DMS114 treated with DMSO at 0.1 percent for 48 hours (cell line): ENCODE data around the gene TENM3.

ENCODE experiments used
- DNase-seq: peaks from one replicate; lab custom pipeline; 2025; ENCODE audit not compliant: unreplicated experiment; lab: John Stamatoyannopoulos, UW

Gene TENM3

DNA sequence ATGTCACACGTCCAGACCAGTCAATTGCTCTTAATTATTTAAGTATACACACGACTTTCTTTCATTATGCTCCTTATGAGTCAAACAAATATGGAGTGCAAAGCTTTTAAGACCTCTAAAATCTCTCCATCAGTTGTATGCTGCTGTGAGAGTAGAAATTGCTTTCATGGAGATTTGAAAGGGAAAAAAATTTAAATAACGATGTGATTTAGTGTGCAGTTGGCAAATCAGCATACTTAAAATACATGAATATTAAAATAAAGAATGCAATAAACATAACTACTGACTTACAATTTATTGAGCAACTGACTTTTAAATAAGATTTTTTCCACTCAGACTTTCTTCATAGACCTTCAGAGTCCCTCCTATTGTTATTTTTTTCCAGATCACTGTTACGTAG lies 9.0 kb downstream of the TENM3 start:
- no peak for DNase-seq

DNA sequence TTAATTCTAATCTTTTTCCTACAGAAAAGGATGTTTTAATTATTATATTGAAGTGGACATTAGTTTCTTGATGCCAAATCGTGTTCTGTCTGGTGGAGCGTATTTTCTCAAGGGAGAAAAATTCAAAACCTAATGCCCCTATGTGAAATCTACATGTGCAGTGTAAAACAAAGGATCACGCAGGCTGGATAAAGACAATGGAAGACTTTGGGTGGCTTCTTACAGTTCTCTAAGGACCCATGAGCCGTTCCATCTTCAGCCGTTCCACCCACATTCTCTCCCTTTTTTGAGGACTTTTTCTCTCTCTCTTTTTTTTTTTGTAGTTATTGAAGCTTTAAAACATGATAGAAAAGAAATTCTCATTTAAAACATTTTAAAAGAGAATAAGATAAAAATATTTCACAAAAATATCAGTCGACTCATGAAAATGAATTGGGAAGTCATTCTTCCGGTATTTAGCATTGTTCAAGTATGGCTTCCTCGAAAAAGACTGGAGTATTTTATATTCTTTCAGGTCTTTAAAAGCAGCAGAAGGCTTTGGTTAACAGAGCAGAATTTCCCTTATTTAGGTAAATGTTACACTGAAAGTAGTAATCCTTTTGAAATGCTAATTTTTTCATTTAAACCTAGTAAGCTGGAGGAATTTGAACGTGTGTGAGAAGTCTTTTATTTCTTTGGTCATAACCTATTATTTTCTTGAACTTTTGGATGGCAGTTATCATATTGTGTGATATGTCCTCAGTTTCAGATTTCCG lies 11.0 kb downstream of the TENM3 start:
- no peak for DNase-seq

DNA sequence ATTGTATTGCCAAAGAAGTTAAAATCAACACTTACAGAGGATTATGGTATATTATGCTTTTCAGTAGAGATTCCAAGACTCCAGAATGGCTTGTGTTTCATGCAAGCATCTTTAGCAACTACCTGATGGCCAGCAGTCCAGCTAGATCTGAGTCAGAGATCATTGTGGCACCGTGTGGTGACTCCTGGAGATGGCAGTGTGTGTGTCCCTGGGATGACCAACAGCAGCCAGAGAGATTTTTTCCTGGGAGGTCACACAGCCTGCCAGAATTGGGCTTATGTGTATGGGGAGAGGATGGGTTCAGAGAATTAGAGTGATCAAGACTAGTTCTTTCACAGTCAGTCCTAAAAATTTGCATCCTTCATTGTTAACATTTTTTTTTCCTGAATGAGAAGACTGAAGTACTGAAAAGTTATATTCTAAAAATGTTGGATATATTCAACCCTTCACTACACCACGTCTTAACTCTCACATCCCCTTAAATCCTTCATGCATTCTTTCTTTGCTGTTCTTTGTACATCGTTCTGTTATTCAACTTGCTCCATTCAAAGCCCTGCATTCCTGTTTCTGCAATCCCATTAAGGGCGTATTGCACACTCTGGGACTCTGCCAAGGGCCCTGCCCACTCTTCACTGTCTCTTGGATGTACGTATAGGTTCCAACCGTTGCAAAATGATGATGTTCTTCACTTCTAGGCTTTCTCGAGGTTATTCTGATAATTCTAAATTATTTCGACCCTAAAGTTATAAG lies 12.4 kb downstream of the TENM3 start:
- no peak for DNase-seq

DNA sequence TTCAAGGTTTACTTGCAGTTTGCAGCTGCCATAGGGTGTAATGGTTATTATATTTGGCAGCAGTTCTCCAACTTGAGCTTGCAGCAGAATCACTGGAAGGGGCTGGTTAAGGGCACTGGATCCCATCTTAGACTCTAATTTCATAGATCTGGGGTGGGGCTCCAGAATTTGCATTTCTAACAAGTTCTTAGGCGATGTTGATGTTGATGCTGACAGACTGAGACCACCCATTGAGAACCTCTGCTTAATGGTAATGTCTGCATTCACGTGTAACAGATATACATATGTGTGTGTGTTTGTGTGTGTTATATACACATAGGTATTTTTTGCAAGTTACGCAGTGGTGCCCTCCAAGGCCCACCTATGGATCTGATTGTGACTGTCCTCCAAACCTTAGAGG lies 13.8 kb downstream of the TENM3 start:
- no peak for DNase-seq

DNA sequence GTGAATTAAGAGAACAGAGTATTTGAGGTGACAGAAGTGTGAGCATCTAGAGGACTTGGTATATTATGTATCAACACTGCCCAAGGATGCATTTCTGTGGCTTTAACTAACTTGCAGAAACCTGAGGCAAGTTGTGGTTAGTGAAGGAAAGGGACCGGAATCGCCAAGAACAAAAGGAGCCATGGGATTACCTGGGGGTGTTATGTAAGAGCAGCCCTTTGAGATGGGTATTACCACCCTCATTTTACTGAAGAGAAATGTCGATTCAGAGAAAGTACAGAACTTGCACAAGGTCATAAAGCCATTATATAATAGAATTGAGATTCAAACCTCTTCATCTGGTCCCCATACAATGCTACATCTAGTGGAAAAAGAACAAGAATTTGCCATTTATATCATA lies 14.3 kb downstream of the TENM3 start:
- DNase-seq: no peak

DNA sequence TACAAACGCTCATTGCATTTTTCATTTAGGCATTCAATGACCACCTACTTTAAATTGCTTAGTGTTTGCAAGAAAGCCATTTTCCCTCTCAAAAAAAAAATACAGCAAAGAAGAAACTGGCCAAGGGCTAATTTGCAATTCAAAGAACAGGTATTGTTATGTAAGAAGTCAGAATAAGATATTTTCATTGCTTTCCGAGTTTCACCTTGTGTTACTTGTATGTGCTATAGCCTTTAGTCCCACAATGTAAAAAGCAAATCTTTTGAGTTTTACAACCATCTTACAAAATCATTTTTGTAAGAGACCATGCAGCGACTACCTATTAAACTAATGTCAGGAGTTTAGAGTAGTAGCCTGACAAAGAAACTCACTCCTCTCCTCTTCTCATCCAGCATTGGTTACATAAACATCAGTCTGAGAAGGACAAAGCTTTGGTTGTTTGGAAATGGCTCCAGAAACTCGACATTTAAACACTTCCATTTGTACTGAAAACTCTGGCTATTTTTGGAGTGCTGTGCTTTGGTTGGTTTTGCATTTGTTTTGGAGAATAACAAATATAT lies 15.3 kb downstream of the TENM3 start:
- no peak for DNase-seq

DNA sequence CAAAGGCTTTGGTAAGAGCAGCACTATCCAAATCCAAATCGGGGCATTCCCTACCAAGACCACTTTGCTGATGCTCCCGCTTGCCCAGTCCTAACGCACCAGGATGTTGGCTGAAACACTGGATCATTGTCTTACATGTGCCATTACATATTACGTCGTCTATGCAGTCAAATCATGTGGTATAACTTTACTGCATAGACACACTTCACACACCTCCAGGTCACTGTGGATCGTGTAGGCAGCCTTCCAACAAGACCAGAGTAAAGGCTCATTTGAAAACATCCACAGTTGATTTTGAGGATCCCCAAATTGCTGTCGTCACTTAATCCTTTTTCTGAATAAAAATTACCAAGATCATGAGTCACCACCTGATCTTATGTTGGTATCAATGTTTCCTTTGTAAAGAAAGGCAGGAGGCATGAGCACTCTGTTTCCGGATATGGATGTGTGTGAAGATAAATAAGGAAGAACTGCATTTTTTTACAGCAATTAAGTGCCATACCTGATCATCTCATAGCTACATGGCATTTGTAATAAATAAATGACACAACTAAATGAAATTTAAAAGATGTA lies 18.5 kb downstream of the TENM3 start:
- no peak for DNase-seq

DNA sequence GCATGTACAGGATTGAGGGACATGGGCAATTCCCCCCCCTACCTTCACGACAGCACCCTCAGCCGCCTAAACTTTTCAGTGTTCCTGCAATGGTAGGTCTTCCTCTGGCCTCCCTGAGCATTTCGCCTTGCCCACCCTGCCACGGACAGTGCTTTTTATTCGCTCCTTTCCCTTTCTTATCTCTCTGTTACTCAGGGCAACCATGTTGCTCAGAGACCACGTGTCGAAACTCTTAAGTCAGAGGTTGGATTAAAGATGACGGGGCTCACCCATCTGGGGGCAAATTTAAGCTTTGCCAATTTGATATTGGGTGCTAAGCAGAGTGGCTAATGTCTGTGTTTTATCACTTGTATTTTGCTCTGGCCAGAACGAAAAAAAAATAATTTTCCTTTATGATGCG lies 20.4 kb downstream of the TENM3 start:
- no peak for DNase-seq

DNA sequence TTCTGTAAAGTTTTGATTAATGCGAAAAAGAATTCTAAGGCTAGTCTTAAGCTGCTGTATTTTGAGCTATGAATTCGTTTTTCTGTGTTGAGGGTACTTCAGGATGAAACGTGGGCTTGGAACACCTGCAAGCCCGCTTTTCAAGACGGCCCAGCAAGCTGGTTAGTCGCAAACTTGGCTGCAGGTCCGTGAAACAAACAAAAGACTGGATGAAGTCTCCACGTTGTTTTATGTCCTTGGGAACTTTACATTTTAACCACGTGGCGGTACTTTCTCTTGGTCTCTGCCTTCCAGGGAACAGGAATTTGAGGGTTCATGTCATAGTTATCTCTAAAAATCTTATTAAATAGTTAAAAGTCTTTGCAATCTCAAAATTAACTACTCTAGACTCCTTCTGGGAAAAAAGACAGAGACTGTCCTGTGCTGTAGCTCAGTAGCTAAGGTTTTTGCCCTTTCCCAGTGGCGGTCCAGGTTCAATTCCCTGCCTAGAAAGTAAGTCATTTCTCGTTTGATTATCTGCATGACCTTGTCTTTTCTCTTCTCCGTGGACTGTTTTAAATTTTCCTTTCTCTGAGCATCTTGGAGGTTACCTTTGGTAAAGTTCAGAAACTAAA lies 21.0 kb downstream of the TENM3 start:
- DNase-seq: no peak

DNA sequence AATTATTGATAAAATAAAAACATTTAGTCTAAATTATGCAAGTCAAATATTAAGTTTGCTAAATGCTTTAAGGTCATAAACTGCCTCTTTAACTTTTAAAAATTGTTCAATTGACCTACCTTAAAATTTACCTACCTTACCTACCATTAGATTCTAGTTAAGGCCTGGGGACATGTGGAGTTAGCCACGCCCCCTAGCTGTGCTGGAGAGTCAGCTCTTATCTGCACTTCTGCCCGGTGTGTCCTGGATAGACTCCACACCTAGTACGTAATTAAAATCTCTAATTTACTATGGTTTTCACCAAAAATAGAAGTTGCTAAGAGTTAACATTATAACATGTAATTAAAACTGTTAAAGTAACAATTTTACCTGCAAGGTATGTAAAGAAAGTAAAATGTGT lies 22.7 kb downstream of the TENM3 start:
- DNase-seq: no peak

DNA sequence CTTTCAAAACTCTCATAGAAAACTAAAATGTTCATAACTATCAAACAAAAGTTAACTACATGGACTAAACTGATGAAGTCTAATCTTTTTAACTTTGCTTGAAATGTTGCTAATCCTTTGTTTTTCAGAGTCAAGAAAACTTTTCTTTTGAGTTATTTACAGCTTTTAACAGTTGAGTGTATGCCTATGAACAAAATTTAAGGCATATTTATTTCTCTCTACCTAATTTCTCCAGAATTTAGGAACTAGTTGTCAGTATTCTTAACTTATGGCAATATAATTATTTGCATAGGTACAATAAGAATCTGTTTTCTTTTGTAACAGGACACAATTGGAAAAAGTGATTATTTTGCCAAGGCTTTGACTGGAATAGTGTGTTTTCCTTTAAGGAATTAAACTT lies 23.8 kb downstream of the TENM3 start:
- DNase-seq: no peak

DNA sequence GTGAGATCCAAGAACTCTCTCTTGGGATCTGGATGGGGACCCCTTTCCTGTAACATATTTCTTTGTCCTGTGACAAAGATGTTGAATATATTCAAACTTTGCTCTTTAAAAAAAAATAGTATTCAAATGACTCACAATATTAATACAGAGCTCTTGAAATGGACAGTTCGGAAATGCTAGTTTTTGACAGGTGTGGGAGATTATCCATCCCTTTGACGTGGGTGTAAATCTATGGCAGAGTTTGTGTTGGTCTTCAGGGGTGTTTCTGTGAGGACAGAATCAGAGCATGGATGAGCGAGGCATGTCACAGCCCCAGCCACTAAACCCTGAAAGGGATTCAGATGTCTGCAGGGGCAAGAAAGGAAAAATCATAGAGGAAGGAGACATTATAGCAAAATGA lies 25.8 kb downstream of the TENM3 start:
- DNase-seq: no peak

DNA sequence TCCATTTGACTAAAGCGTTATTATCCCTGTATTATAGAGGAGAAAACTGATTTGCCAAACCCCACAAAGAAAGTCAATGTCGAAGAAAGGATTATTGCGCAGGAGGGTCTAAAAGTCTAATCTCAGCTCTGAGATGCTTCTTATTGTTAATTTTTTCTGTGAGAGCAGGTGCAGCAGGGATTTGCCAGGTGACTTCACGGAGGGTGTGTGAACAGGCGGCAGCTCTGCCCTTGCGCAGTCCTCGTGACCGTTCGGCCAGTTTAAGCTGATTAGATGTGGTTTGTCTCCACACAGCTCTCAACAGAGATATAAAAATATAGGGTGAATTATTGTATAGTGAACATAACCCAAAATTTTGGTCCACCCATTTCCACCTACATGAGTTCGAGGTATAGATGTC lies 28.5 kb downstream of the TENM3 start:
- no peak for DNase-seq

DNA sequence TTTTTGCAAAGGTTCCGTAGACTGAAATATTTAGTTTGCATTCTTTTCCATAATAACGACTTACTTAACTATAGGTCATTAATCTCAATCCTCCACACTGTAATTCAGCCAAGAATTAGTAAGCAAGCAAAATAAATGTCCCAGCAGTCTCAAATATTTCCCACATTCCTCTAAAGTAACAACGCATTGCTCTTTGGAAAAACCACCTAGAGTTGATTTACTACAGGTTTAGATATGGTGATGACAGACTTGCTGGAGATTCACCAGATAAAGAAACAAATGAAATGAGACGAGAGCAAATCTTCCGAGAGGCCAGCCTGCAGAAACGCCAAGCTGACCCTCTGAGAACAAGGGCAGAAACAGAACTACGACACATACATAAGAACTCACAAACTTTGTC lies 28.9 kb downstream of the TENM3 start:
- DNase-seq: no peak

DNA sequence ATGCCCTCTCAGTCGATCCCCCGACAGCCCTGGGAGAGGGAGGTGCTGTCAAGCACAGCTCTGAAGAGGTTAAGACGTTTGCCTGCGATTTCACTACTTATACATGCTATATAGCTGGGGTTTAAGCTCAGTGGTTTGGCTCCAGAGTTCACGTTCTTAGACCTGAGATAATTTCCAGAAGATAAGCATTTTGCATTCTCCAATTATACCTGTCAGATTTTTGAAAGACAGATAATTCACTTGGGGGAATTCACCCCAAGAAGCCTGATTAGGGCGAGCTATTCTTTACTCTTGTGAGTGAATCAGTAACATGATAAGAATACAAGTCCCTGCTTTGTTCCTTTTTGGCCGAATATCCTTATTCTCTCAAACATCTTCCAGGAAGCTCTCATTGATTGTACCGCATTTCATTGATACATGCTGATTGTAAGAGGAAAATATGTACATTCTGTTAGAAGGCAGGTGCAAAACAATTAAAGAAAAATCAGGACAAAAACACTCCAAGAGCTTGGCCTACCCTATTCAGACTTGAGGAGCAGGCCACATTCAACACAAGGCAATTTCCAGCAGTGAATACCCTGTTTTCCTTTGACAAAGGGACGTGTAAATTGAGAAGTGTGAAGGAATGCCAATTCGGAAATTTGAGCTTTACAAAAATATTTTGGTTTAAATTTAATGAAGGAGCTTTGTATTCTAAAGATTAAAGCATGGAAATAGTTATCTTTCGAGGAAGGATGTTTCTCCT lies 30.2 kb downstream of the TENM3 start:
- no peak for DNase-seq

DNA sequence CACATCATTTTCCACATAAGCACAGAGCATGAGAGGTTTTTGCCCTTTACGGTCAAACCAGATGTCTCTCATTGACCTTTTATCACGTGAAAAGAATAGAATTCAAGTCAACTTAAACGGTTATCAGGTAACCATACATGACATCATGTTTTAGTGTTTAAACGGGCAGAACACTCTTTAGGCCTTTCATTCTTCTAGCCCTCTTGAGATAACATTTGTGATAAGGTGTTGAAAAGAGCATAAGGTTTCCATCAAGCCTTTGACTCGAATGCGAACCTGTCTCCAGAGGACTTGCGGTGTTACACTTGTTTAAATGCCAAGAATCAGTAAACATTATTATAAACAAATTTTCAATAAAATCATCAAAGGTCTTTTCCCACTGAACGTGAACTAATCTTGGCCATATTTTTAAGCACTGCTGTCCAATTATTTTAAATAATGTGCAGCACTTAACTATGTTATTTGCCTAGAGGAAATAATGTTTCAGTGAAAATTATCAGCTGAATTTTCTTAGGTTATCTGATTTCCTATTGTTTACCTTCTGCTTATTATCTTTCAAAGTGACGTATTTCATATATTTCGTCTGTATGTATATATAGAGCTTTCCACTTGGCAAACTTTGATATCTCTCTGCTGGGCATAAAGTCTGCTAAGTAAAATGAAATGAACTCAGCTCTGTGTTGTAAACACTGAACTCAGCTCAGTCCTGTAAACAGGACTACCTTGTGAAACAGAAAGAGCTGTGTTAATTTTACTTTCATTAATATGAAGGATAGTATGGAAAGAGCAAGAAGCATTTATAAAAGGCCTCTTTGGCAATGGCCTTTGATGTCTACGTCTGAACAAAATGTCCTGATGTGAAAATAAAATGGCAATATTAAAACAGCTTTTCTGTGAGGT lies 33.3 kb downstream of the TENM3 start:
- DNase-seq: no peak

DNA sequence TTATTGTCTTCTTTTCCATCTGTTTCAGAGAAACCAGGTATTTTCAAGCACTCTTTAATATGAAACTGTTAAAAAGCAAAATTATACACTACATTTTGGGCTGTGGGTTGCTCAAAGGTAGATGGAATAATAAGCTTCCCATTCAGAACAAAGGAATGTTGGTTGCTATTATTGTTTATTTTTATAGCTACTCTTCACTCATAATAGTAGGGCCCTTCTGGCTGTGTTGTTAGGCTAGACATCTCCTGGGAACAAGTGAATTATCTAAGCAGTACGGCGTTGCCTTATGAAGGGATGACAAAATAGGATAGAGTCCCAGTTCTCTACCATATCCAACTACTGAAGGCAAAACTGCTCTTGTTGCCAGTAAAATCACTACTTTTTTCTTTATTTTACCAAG lies 34.2 kb downstream of the TENM3 start:
- no peak for DNase-seq

DNA sequence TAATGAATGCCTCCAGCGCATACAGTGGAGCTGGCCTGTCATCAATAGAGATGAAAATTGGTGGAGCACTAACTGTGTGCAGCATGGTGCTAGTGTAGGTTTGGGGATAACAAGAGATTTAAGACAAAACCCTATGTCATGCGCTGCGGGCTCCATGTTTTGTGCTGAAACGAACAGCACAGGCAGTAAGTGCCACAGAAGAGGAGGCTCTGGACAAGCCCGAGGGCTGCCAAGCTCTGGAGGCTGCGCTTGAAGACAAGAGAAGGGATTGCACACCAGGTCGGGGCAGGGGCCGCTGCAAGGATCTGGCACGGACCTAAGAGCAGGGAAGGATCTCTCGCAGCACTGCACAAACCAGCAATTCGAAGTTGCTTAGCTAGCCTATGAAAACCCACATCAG lies 35.5 kb downstream of the TENM3 start:
- no peak for DNase-seq

DNA sequence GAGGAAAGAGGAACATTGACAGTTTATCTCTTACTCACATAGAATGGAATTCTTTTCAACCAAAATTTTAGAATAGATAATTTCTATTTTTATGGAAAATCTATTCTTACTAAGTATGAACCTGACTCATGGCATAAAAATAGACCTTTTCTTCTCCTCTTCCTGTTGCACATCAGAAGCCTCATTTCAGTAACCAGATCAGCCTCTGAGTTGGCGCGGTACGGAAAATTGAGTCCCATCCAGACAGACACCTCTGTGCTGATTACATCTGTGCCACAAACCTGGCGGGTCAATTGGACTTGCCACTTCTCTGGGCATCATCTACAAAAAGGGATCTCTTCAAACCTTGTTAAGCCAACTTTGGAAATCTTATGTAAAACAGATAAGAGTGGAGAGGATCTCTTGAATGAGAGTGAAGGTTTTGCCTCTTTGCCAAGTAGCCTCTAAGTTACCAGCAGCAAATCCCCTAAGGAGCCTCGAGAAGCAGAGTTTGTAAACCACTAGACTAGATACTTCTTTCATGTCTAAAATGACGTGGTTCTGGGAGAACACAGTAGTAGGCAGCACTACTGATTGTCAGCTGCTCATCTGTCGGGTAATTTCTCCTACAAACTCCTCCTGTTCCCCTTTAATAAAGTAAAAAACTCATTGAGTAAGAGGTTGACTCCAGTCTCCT lies 37.4 kb downstream of the TENM3 start:
- no peak for DNase-seq
